H9 (cell line): Measurements from ENCODE around the gene NHLRC4. TPM values are rescaled to one million over a fixed set of nuclear protein-coding genes. Genes with fewer than 3 reads are reported as not detected.

Experiments
- DNase-seq: peaks from one replicate; pipeline ENCODE4 v3.0.0-alpha.2; 2017
- H2AFZ ChIP-seq: one replicate; pipeline ENCODE4 v1.6.1; 2013; ENCODE audit warnings: mild to moderate bottlenecking, low read length, control low read depth, moderate library complexity
- H2AK5ac ChIP-seq: 2 replicates; pipeline ENCODE4 v1.6.1; 2013; ENCODE audit warnings: low read length, control low read depth, mixed read lengths; ENCODE audit not compliant: insufficient read length
- H2BK120ac ChIP-seq: one replicate; pipeline ENCODE4 v1.6.1; 2013; ENCODE audit warnings: low read depth, mild to moderate bottlenecking, low read length, control low read depth, inconsistent platforms; ENCODE audit not compliant: poor library complexity, severe bottlenecking
- H2BK12ac ChIP-seq: 2 replicates; pipeline ENCODE4 v1.6.1; 2013; ENCODE audit warnings: low read length, control low read depth, mixed read lengths, low read depth; ENCODE audit not compliant: insufficient read length
- H2BK15ac ChIP-seq: 2 replicates; pipeline ENCODE4 v1.6.1; 2013; ENCODE audit warnings: low read depth, low read length, control low read depth
- H2BK20ac ChIP-seq: one replicate; pipeline ENCODE4 v1.6.1; 2013; ENCODE audit warnings: low read depth, mild to moderate bottlenecking, low read length, control low read depth, inconsistent platforms; ENCODE audit not compliant: poor library complexity, severe bottlenecking
- H2BK5ac ChIP-seq: 2 replicates; pipeline ENCODE4 v1.6.1; 2013; ENCODE audit warnings: low read length, control low read depth, mixed read lengths; ENCODE audit not compliant: insufficient read length
- H3K14ac ChIP-seq: 2 replicates; pipeline ENCODE4 v1.6.1; 2013; ENCODE audit warnings: low read length, control low read depth; ENCODE audit not compliant: insufficient read depth
- H3K18ac ChIP-seq: 2 replicates; pipeline ENCODE4 v1.6.1; 2013; ENCODE audit warnings: low read depth, mild to moderate bottlenecking, mixed read lengths, low read length, control low read depth; ENCODE audit not compliant: insufficient read length
- H3K23ac ChIP-seq: 2 replicates; pipeline ENCODE4 v1.6.1; 2013; ENCODE audit warnings: low read length, control low read depth, mixed read lengths, low read depth; ENCODE audit not compliant: insufficient read length
- H3K23me2 ChIP-seq: 2 replicates; pipeline ENCODE4 v1.6.1; 2013; ENCODE audit warnings: low read depth, mild to moderate bottlenecking, mixed read lengths, low read length, control low read depth; ENCODE audit not compliant: insufficient read length, poor library complexity, severe bottlenecking
- H3K27ac ChIP-seq: 2 replicates; pipeline ENCODE4 v1.5.1; 2013; ENCODE audit warnings: low read length, control low read depth, mixed read lengths, low read depth; ENCODE audit not compliant: insufficient read length
- H3K27me3 ChIP-seq: 2 replicates; pipeline ENCODE4 v1.6.1; 2013; ENCODE audit warnings: low read length, control low read depth, inconsistent platforms; ENCODE audit not compliant: insufficient read depth
- H3K4ac ChIP-seq: 2 replicates; pipeline ENCODE4 v1.6.1; 2013; ENCODE audit warnings: low read depth, mild to moderate bottlenecking, control low read depth, inconsistent platforms, low read length, moderate library complexity
- H3K4me1 ChIP-seq: 2 replicates; pipeline ENCODE4 v1.6.1; 2013; ENCODE audit warnings: low read length, control low read depth, inconsistent platforms; ENCODE audit not compliant: insufficient read depth
- H3K4me2 ChIP-seq: 2 replicates; pipeline ENCODE4 v1.6.1; 2013; ENCODE audit warnings: low read length, control low read depth, mixed read lengths; ENCODE audit not compliant: insufficient read length, insufficient read depth
- H3K56ac ChIP-seq: 2 replicates; pipeline ENCODE4 v1.6.1; 2013; ENCODE audit warnings: low read depth, mild to moderate bottlenecking, mixed read lengths, low read length, control low read depth; ENCODE audit not compliant: insufficient read length
- H3K79me1 ChIP-seq: 2 replicates; pipeline ENCODE4 v1.6.1; 2013; ENCODE audit warnings: low read depth, mild to moderate bottlenecking, moderate library complexity, low read length, control low read depth, inconsistent platforms; ENCODE audit not compliant: insufficient read depth, poor library complexity, severe bottlenecking
- H3K79me2 ChIP-seq: 2 replicates; pipeline ENCODE4 v1.6.1; 2013; ENCODE audit warnings: low read length, control low read depth, inconsistent platforms; ENCODE audit not compliant: insufficient read depth
- H3K9ac ChIP-seq: 2 replicates; pipeline ENCODE4 v1.6.1; 2013; ENCODE audit warnings: low read length, control low read depth, mixed read lengths; ENCODE audit not compliant: insufficient read length; ENCODE audit errors: extremely low read depth
- H3K9me3 ChIP-seq: one replicate; pipeline ENCODE4 v1.6.1; 2013; ENCODE audit warnings: low read depth, low read length, inconsistent platforms; ENCODE audit not compliant: control insufficient read depth
- H3T11ph ChIP-seq: one replicate; pipeline ENCODE4 v1.6.1; 2013; ENCODE audit warnings: mild to moderate bottlenecking, low read length, control low read depth, inconsistent platforms
- H4K20me1 ChIP-seq: one replicate; pipeline ENCODE4 v1.6.1; 2013; ENCODE audit not compliant: control insufficient read depth, insufficient read length, insufficient read depth
- H4K5ac ChIP-seq: 2 replicates; pipeline ENCODE4 v1.6.1; 2013; ENCODE audit warnings: low read depth, mild to moderate bottlenecking, mixed read lengths, low read length, control low read depth; ENCODE audit not compliant: insufficient read length
- H4K8ac ChIP-seq: replicated peaks from 2 replicates; pipeline ENCODE4 v1.6.1; 2013; ENCODE audit warnings: low read length, control low read depth, mixed read lengths, low read depth; ENCODE audit not compliant: insufficient read length
- H4K91ac ChIP-seq: 2 replicates; pipeline ENCODE4 v1.6.1; 2013; ENCODE audit warnings: low read depth, mild to moderate bottlenecking, moderate library complexity, mixed read lengths, low read length, control low read depth; ENCODE audit not compliant: insufficient read length
- H3K27ac Mint-ChIP-seq, 3 experiments: 2 replicates in 2 of 3; 3 replicates in 1 of 3; pipeline ENCODE4 v1.8.0; 2020 to 2021; ENCODE audit warnings: mixed read lengths in 3 of 3, mild to moderate bottlenecking in 1 of 3, moderate library complexity in 1 of 3
- H3K27me3 Mint-ChIP-seq: 2 replicates; pipeline ENCODE4 v1.8.0; 2021; ENCODE audit warnings: low read depth, mild to moderate bottlenecking, moderate library complexity, mixed read lengths
- H3K36me3 Mint-ChIP-seq, 3 experiments: 2 replicates in 2 of 3; 3 replicates in 1 of 3; pipeline ENCODE4 v1.8.0; 2020 to 2021; ENCODE audit warnings: low read depth in 3 of 3, mixed read lengths in 3 of 3; ENCODE audit not compliant: insufficient read depth in 1 of 3
- H3K4me1 Mint-ChIP-seq, 2 experiments: 2 replicates each; pipeline ENCODE4 v1.8.0; 2020; ENCODE audit warnings: mixed read lengths in 2 of 2
- H3K4me3 Mint-ChIP-seq, 2 experiments: 2 replicates in 1 of 2; 3 replicates in 1 of 2; pipeline ENCODE4 v1.8.0; 2020 to 2021; ENCODE audit warnings: mild to moderate bottlenecking in 2 of 2, mixed read lengths in 2 of 2, moderate library complexity in 1 of 2
- H3K9me3 Mint-ChIP-seq, 2 experiments: 2 replicates in 1 of 2; 3 replicates in 1 of 2; pipeline ENCODE4 v1.8.0; 2020; ENCODE audit warnings: mild to moderate bottlenecking in 2 of 2, mixed read lengths in 2 of 2, moderate library complexity in 1 of 2
- CTCF ChIP-seq: fragments of 200-600 bp; sonication (generic); conservative IDR thresholded peaks from 3 replicates; pipeline ENCODE4 v1.8.0; 2021; ENCODE audit warnings: antibody characterized with exemption, mild to moderate bottlenecking
- WGBS: extraction: QIAGEN DNeasy Blood & Tissue Kit; methylation state at CpG from one replicate; pipeline ENCODE4 v1.1.7; 2013; ENCODE audit warnings: missing lambda C conversion rate, low lambda C conversion rate, mixed read lengths; ENCODE audit not compliant: insufficient read length; ENCODE audit errors: extremely low coverage; 5-methylcytosine and 5-hydroxymethylcytosine counted together
- total RNA-seq: library from RNA; stranded (reverse); gene quantifications from 2 replicates; pipeline ENCODE4 v1.2.1, GENCODE V29; 2021

Gene NHLRC4
- total RNA-seq, 1 experiment from 2014 or later = 0.42 TPM

- Histone ChIP-seq H3K14ac (no peak overlapping the region), H3K23ac (no peak overlapping the region), H4K5ac (no peak overlapping the region), H2BK5ac (no peak overlapping the region), H2BK20ac (no peak overlapping the region), H3K4me1 (no peaks in the 10 kb centered on the region), H4K20me1 (no peaks in the 10 kb centered on the region), H3K56ac (no peak overlapping the region), H3K9me3 (no peaks in the 10 kb centered on the region), H3K79me1 (no peaks in the 10 kb centered on the region), H3K27me3 (no peaks in the 10 kb centered on the region), H4K8ac (no peak overlapping the region), H3K4ac (no peak overlapping the region), H2AFZ (no peak overlapping the region), H3K9ac (no peak overlapping the region), H2BK120ac (no peak overlapping the region), H3K27ac (no peak overlapping the region), H2BK12ac (no peak overlapping the region), H3T11ph (no peak overlapping the region), H3K79me2 (no peaks in the 10 kb centered on the region; the same call in 1 of the 2 replicates), H3K18ac (no peak overlapping the region), H3K23me2 (no peaks in the 10 kb centered on the region), H3K4me2 (no peak overlapping the region), H2AK5ac (no peak overlapping the region), H4K91ac (no peak overlapping the region), H2BK15ac (no peak overlapping the region)
- WGBS = no CpG with 5 or more reads among the region's 36 CpGs
- no peak for TF ChIP-seq CTCF
- H3K9me3 Mint-ChIP-seq = no peaks in the 10 kb centered on the region
- no peaks in the 10 kb centered on the region; the same call in 1 of the 2 replicates for H3K27me3 Mint-ChIP-seq
- no peak overlapping the region for H3K4me3 Mint-ChIP-seq
- no peak for DNase-seq
- peaks cover 6 to 21% of the 10 kb centered on the region in 2 experiments for H3K4me1 Mint-ChIP-seq
- H3K27ac Mint-ChIP-seq = no peak overlapping the region
- peaks cover 0 to 4% (median 3%) of the 10 kb centered on the region in 3 experiments; a peak in 4 of 7 replicates for H3K36me3 Mint-ChIP-seq
Observed at GRCh38 chr16:575354-576196, 8.8 kb downstream of the NHLRC4 start.
